HG02970 (cell line): ENCODE data around the gene VRTN.
A peak's percentile ranks its signal among the peaks of the same experiment; 100 is the strongest.

Experiments used
- ATAC-seq: cut with Tn5 transposase; IDR thresholded peaks from one replicate; pipeline ENCODE4 v1.9.1; 2021; ENCODE audit warnings: mild to moderate bottlenecking, moderate library complexity, moderate number of reproducible peaks; ENCODE audit not compliant: unreplicated experiment, low FRiP score

VRTN gene

GRCh38 chr14:74392616-74393570 lies 44.6 kb downstream of the VRTN start:
- no peak for ATAC-seq

- ATAC-seq: no peak
Observed at GRCh38 chr14:74394549-74394948, 46.3 kb downstream of the VRTN start.

- ATAC-seq: no peak
Observed at GRCh38 chr14:74395094-74395493, 46.8 kb downstream of the VRTN start.

DNA sequence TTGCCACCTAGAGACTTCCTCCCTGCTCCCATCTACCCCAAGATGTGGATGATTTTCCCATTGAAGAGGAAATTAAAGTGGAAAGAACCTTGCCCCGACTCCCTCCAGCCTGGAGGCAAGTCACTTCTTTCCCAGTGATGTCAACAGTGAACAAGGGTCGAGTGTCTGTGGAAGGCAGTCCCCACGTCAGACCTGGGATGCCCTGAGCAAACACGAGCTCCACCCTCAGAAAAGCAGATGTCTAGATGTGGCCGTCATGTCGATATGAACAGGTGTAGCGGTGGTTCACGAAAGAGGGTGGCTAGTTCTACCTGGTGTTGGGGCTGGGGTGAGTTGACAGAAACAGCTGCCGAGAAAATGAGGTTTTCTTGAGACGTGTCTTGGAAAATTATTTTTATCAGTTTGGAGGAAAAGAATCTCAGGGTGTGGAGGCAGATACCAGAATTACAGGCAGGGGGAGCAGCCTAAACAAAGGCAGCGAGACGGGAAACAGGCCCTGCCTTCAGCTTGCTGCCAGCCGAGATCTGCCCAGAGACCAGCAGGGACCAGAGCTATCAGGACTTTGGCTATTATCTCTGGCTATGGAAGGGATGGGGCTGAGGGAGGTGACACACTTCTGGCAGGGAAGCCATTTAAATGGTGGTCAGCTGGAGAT lies 51.9 kb downstream of the VRTN start:
- no peak for ATAC-seq

GRCh38 chr14:74400919-74401503 lies 52.7 kb downstream of the VRTN start:
- no peak for ATAC-seq

DNA sequence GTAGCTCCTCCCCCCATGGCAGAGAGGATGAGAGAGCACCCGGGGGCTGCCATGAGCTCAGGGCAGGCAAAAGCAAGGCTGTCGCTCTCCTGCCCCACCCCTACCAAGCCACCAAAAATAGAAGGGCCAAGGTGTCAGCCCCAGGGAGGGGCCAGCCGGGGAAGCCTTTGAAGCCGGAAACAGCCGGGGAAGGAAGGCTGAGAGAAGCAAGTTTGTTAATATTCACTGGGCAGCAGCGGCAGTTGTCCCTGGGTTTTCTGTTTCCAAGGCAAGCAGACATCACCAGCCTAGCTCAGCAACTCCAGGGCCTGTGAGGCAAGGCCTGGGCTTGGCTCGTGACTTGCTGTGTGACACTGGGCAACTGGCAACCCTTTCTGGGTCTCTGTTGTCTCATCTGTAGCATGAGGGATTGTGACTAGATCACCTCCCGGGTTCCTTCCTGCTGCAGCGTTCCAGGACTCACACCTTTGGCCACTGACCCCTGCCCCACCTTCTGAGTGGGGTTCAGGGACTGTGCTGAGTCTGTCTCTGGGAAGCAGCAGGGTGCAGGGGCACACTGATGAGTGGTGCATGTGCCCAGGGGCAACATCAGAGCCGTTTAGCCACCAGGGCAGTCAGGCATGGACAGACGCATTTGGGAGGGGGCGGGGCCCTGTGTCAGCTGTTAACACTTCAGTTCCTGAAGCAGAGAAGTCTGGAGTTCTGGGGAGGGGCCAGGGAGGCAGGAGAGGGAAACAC lies 53.4 kb downstream of the VRTN start:
- ATAC-seq: peak; percentile 80

GRCh38 chr14:74402401-74403251 lies 54.4 kb downstream of the VRTN start:
- no peak for ATAC-seq

- ATAC-seq: no peak
Observed at GRCh38 chr14:74403619-74404417, 55.5 kb downstream of the VRTN start.

- ATAC-seq: no peak
Observed at GRCh38 chr14:74404435-74404834, 56.2 kb downstream of the VRTN start.

DNA sequence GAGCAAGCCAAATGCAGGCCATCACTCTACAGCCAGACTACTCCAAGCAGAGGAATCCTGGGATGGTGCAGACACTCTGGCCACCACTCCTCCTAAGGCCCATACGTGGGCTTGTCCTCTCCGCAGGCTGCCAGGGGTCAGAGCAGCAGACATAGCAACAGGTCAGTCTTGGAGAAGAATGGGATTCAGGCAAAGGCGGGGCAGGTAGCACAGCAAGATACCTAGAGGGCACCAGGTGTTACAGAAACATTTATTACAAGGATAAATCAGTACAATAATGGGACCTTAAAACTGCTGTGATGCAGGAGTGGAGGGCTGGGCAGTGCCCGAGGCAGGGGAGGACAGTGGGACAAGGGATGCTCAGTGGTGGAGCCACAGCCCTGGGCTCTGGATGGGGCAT lies 57.4 kb downstream of the VRTN start:
- ATAC-seq: no peak

- no peak for ATAC-seq
Observed at GRCh38 chr14:74407021-74407800, 58.9 kb downstream of the VRTN start.

DNA sequence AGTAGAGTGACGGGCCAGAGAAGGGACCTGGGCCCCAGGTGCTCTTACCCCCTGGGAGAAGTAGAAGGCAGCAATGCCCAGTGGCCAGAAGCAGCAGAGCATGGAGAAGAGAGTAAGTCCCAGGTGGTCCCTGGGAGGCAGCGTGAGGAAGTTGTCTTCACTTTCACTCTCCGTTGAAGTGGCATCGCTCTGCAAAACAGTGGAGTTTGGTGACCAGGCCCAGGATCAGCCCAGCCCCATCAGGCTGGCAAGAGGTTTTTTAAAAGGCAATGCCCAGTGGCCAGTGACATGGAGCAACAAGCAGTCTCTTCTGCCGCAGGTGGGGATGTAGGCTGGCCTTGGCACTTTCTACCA lies 59.5 kb downstream of the VRTN start:
- no peak for ATAC-seq

- ATAC-seq: no peak
Observed at GRCh38 chr14:74408870-74409269, 60.6 kb downstream of the VRTN start.

DNA sequence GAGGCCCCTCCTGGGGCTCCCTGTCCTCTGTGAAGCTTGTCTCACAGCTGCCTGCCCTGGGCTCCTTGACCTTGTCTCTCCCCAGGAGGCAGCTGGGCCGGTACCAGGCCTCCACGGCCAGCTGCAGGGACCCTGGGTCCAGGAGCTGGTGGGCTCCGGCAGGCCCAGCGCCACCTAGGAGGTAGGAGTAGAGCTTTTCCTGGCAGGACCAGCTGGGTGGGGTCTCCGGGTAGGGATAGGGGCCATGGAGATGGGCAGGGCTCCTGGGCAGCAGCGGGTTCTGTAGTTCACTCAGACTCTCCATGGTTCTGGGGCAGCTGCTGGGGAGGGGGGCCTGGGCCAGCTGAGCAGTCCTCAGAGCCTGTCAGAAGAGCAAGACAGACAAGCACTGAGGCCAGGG lies 61.2 kb downstream of the VRTN start:
- ATAC-seq: no peak
